GM18873 (cell line): ENCODE results near the gene TAS2R43.
"Not testable (repeated sequence)": the region's sequence is repeated elsewhere in the genome, so short reads cannot be mapped to it uniquely, and the experiment has no call there.

ENCODE experiments used
- ATAC-seq: cut with Tn5 transposase; IDR thresholded peaks from one replicate; pipeline ENCODE4 v1.9.1; 2021; ENCODE audit warnings: mild to moderate bottlenecking, moderate library complexity, moderate number of reproducible peaks; ENCODE audit not compliant: unreplicated experiment, low FRiP score

TAS2R43 gene, protein sequence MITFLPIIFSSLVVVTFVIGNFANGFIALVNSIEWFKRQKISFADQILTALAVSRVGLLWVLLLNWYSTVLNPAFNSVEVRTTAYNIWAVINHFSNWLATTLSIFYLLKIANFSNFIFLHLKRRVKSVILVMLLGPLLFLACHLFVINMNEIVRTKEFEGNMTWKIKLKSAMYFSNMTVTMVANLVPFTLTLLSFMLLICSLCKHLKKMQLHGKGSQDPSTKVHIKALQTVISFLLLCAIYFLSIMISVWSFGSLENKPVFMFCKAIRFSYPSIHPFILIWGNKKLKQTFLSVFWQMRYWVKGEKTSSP

GRCh38 chr12:11092128-11092527 lies at the start of gene TAS2R43:
Gene TAS2R43 (minus strand): TSS chr12:11092313. CDS start chr12:11092229, 84 bp downstream.
- no peak for ATAC-seq

DNA sequence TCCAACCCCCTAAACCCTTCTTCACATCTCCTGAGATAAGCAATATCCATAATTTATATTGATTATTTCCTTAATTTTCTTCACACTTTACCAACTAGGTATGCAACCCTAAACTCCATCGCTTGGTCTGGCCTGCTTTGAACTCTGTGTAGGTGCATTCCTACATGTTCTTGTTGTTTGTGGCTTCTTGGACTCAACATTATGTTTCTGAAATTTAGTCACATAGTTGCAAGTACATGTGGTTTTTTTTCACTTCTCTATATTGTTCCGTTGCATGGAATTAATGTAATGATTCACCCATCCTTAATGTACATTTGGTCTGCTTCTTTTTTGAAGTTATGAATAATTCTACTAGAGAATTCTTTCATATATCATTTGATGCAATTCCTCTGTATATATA lies 44.0 kb upstream of the TAS2R43 start:
- no peak for ATAC-seq

DNA sequence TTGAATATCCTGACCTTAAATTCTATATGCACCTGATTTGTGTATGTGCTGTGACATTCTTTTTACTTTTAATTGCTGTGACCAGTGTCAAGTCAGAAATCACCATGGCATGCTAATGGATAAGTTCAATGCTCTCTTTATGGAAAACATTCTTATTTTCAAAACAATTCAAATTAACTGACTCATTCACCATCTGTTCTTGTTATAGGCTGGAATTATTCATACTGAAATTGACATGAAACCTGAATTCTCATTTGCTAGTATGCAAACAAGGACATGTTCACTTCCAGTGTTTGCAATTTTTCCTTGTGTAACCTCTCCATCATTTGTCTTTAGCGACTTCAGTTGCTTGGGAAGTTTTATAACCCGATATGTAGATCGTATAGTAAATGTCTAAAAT lies 42.2 kb upstream of the TAS2R43 start, which contains the start of gene TAS2R30:
Gene TAS2R30 (minus strand): TSS at position 340 of the 400 bp plus-strand sequence. CDS start 400 bp downstream, outside the sequence.
- no peak for ATAC-seq

- no peak for ATAC-seq
These were observed 41.7 kb upstream of the TAS2R43 start for GRCh38 chr12:11133816-11134215.

GRCh38 chr12:11133162-11133561 lies 41.0 kb upstream of the TAS2R43 start:
- ATAC-seq: no peak

- ATAC-seq: no peak
These were observed 38.9 kb upstream of the TAS2R43 start for GRCh38 chr12:11130999-11131398.

DNA sequence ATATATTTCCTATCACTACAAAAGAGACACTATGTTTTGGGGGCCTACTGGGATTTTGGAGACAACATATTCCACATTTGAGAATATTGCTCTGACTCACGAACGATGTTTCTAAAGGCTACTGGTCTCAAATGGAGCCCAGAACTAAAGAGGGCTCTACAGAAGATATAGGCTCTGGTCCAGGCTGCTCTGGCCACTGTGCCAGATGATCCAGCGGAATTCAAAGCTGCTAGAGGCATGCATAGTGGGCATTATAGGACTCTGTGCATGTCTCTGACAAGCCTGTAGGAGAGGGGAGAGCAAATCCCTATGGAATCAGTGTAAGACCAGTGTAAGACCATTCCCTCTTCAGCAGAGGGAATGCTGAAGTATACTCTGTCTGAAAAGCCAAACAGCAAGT lies 38.3 kb upstream of the TAS2R43 start:
- no peak for ATAC-seq

- not testable (repeated sequence) for ATAC-seq
These were observed 22.0 kb upstream of the TAS2R43 start for GRCh38 chr12:11114130-11114529.

DNA sequence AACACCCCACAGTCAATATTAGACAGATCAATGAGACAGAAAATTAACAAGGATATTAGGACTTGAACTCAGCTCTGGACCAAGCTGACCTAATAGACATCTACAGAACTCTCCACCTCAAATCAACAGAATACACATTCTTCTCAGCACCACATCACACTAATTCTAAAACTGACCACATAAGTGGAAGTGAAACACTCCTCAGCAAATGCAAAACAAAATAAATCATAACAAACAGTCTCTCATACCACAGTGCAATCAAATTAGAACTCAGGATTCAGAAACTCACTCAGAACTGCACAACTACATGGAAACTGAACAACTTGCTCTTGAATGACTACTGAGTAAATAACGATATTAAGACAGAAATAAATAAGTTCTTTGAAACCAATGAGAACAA lies 19.1 kb upstream of the TAS2R43 start:
- ATAC-seq: not testable (repeated sequence)

DNA sequence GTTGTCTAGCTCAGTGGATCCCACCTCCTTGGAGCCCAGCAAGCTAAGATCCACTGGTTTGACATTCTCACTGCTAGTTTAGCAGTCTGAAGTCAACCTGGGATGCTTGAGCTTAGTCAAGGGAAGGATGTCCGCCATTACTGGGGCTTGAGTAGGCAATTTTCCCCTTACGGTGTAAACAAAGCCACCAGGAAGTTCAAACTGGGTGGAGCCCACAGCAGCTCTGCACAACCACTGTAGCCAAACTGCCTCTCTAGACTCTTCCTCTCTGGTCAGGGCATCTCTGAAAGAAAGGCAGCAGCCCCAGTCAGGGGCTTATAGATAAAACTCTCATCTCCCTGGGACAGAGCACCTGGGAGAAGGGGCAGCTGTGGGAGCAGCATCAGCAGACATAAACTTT lies 16.7 kb upstream of the TAS2R43 start:
- no peak for ATAC-seq

- no peak for ATAC-seq
These were observed 15.6 kb upstream of the TAS2R43 start for GRCh38 chr12:11107719-11108118.

GRCh38 chr12:11106288-11106687 lies 14.2 kb upstream of the TAS2R43 start:
- no peak for ATAC-seq

DNA sequence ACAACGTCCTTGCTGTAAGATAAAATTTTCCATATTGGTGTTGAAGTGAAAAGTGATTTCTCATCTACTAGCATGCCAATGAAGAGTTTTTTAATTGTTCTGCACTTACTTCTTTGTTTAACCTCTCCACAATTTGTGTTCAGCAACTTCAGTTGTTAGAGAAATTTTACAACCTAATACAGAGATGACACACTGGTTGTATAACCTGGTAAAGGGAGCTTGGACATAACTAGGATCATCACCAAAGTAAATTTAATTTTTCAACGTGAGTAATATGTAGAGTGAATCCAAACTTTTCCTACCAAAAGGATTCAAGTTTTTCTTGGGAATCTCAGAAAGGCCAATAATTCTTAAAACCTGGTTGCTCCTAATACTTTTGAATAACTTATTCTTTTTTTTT lies 13.4 kb upstream of the TAS2R43 start:
- ATAC-seq: no peak

- not testable (repeated sequence) for ATAC-seq
These were observed 2.8 kb upstream of the TAS2R43 start for GRCh38 chr12:11094910-11095309.

DNA sequence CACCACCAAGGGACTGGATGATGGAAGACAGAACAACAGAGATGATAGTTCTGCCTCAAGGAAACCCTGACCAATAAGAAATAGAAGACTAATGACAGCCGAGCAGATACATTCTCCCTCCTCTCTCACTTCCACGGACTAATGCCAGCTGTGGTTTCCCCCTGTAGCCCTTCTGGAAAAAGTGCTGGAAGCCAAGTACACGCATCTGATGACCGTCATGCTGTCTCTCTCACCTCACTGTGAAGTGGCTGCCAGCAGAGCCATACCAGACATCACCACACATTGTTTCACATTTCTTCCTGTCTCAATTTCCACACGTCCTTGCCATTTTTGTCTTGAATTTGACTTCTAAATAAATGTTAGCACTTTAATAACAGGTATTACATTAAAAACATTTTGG lies 2.9 kb downstream of the TAS2R43 start:
- no peak for ATAC-seq

DNA sequence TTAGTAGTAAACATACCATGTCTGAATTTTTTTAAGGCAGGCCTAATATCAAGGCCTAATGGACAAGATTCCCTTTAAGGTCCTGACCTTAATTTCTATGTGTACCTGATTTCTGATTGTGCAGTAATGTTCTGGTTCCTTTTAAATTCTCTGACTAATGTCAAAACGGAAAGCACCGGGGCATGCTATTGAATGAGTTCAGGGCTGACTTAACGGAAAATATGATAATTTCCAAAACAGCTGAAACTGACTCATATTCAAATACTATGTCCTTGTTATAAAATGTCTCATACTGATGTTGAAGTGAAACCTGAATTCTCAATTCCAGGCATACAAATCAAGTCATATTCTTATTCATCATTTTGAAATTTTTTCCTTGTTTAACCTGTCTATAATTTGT lies 6.7 kb downstream of the TAS2R43 start:
- ATAC-seq: no peak

GRCh38 chr12:11081987-11082386 lies 10.1 kb downstream of the TAS2R43 start:
- ATAC-seq: no peak

DNA sequence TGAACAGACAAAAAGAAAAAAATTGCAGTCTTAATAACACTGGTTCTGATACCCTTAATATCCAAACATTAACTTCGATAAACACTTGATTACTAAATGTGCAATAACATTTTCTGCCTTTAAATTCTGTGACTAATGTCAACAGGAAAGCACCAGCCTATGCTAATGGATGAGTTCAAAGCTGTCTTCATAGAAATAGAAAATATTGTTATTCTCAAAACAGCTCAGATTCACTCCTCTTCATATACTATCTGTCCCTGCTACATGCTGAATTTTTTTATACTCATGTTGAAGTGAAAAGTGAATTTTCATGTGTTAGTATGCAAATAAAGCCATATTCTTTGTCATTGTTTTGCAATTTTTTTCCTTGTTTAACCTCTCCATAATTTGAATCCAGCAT lies 13.9 kb downstream of the TAS2R43 start:
- ATAC-seq: no peak

DNA sequence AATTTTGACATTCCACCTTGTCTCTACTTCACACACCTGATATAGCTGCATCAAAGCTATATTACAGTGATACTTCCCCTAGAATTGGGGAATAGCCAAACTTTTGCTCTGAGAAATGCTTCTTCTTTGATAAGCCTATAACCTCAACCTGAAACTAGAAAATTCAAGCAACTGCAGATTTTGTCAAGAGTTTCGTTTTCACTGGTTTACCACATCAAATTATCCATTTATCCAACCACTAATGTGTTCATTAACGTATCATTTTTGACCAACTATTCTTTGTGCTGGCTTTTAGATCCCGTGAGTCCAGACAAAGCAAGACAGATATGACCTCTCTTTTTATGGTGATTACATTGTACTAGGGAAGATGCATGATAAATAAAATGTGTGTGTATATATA lies 16.5 kb downstream of the TAS2R43 start:
- ATAC-seq: no peak

GRCh38 chr12:11071414-11071813 lies 20.7 kb downstream of the TAS2R43 start:
- no peak for ATAC-seq

- no peak for ATAC-seq
These were observed 21.1 kb downstream of the TAS2R43 start for GRCh38 chr12:11070999-11071398.

DNA sequence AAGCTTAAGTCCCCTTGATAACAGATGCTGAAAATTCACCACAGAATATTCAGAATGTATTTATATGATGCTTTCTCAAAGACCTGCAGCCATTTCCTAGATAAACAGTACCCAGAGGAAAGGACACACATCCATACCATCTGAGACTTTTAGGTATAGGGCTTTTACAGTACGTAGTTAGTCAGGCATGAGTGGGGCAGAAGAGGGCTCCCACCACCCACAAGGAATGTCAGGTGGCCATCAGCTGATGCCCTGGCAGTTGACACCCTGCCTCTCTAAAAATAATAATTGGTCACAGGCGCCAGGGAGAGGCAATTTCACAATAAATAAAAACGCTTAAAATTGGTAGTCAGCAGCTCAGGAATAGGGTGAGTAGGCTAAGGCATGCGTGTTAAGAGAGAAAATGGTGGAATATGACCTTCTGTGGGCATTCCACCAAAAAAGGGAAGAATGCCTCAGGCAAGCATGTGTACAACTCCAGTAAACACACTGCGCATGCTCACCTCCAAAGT lies 22.2 kb downstream of the TAS2R43 start:
- ATAC-seq: no peak
